ENCODE measurements around the gene CMYA5.

- no peak for TF ChIP-seq TAF1 (IDR thresholded peaks at IDR 0.05; ENCODE audit: borderline replicate concordance, low read depth, low read length)
- TF ChIP-seq POLR2A (IDR thresholded peaks at IDR 0.05; ENCODE audit: low read depth, low read length): no peak
- TF ChIP-seq POLR2AphosphoS5 (IDR thresholded peaks at IDR 0.05; ENCODE audit: low read depth, low read length): no peak
Measured at GRCh38 chr5:79754865-79755555, 65.4 kb downstream of the CMYA5 start.
